ENCODE measurements around the gene ASGR1.

The ASGR1 gene

GRCh38 chr17:7133916-7134315 lies 45.3 kb downstream of the ASGR1 start:
- Histone ChIP-seq H3K4me3 (ENCODE audit: low read length) (no peak overlapping the region), H3K27ac (ENCODE audit: low read length) (no peak overlapping the region), H3K79me2 (ENCODE audit: low read length) (no peaks in the 10 kb centered on the region), H3K9me3 (ENCODE audit: insufficient read depth, low read length) (no peaks in the 10 kb centered on the region), H4K20me1 (ENCODE audit: insufficient read depth, low read length) (no peaks in the 10 kb centered on the region), H3K4me2 (ENCODE audit: low read length) (peak overlapping the region; percentile 55; the same call in 1 of the 2 replicates), H3K27me3 (ENCODE audit: low read depth, low read length) (peaks cover 5% of the 10 kb centered on the region; the same call in 1 of the 2 replicates), H3K36me3 (replicated peaks; ENCODE audit: low read depth, low read length) (no peaks in the 10 kb centered on the region), H3K4me1 (ENCODE audit: low read length) (peaks cover 38% of the 10 kb centered on the region), H3K9ac (ENCODE audit: low read length) (no peak overlapping the region), H2AFZ (ENCODE audit: low read depth, low read length) (no peak overlapping the region)
- no peak for TF ChIP-seq EZH2phosphoT487 (IDR thresholded peaks at IDR 0.05; ENCODE audit: low read depth)
- TF ChIP-seq CTCF (IDR thresholded peaks at IDR 0.05; ENCODE audit: low read depth, low read length), result no peak

DNA sequence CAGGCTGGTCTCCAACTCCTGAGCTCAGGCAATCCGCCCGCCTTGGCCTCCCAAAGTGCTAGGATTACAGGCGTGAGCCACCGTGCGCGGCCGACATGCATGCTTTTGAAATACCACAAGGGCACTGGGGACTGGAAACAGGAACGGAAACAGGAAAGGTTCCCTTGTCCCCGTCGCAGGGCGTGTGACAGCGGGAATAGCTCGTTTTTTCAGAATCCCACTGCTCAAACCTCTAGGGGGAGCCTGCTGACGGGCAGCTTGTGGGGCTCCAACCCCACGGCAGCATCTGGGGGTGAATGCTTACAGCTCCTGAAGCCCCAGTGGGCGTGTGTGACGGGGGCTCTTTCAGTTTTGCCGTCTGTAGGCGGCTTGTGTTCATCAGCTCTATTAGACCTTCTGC lies 45.7 kb downstream of the ASGR1 start:
- Histone ChIP-seq H3K27me3 (ENCODE audit: low read depth, low read length) (peaks cover 5% of the 10 kb centered on the region; the same call in 1 of the 2 replicates), H3K36me3 (replicated peaks; ENCODE audit: low read depth, low read length) (no peaks in the 10 kb centered on the region), H3K79me2 (ENCODE audit: low read length) (no peaks in the 10 kb centered on the region), H4K20me1 (ENCODE audit: insufficient read depth, low read length) (no peaks in the 10 kb centered on the region), H3K9me3 (ENCODE audit: insufficient read depth, low read length) (no peaks in the 10 kb centered on the region), H3K4me3 (ENCODE audit: low read length) (peak overlapping the region; percentile 54), H3K27ac (ENCODE audit: low read length) (no peak overlapping the region), H3K4me1 (ENCODE audit: low read length) (peaks cover 38% of the 10 kb centered on the region), H2AFZ (ENCODE audit: low read depth, low read length) (no peak overlapping the region), H3K4me2 (ENCODE audit: low read length) (peak overlapping the region; percentile 55), H3K9ac (ENCODE audit: low read length) (no peak overlapping the region)
- TF ChIP-seq EZH2phosphoT487 (IDR thresholded peaks at IDR 0.05; ENCODE audit: low read depth) (no peak), CTCF (IDR thresholded peaks at IDR 0.05; ENCODE audit: low read depth, low read length) (peak; percentile 40)

DNA sequence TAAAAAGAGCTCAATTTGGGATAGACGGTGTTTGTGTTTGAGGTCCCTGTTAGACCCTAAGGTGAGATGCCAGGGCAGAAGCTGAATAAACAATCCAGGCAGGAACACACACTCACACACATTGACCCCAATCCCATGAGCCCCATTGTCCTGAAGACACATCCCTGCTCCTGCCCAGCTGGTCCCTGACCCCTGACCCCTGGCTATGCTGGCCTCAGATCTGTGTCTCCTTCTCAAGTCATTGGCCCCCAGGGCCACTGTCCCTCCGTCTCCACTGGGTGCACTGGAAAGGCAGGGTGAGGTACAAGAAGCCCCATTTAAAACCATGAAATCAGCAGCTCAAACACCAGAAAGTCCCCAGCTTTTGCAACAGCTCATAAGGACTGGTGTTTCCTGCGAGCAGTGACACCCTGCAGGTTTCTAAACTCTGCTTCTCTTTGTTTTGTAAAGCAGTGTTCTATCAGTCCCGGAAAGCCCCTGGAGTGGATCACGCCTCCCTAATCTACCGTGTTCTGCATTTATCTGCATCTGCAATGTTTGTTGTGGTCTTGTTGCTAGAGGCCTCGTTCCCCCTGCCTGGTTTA lies 46.6 kb downstream of the ASGR1 start:
- H3K79me2 ChIP-seq (ENCODE audit: low read length), result no peaks in the 10 kb centered on the region
- no peaks in the 10 kb centered on the region for H3K9me3 ChIP-seq (ENCODE audit: insufficient read depth, low read length)
- peak overlapping the region; percentile 26; the same call in 1 of the 2 replicates for H3K9ac ChIP-seq (ENCODE audit: low read length)
- peak overlapping the region; percentile 56 for H3K27ac ChIP-seq (ENCODE audit: low read length)
- TF ChIP-seq EZH2phosphoT487 (IDR thresholded peaks at IDR 0.05; ENCODE audit: low read depth) (no peak), CTCF (IDR thresholded peaks at IDR 0.05; ENCODE audit: low read depth, low read length) (no peak)
- H4K20me1 ChIP-seq (ENCODE audit: insufficient read depth, low read length), result no peaks in the 10 kb centered on the region
- H3K4me1 ChIP-seq (ENCODE audit: low read length), result peaks cover 38% of the 10 kb centered on the region
- no peak overlapping the region for H2AFZ ChIP-seq (ENCODE audit: low read depth, low read length)
- no peaks in the 10 kb centered on the region for H3K36me3 ChIP-seq (replicated peaks; ENCODE audit: low read depth, low read length)
- H3K27me3 ChIP-seq (ENCODE audit: low read depth, low read length), result peaks cover 5% of the 10 kb centered on the region; the same call in 1 of the 2 replicates
- H3K4me3 ChIP-seq (ENCODE audit: low read length), result peak overlapping the region; percentile 20
- peak overlapping the region; percentile 55 for H3K4me2 ChIP-seq (ENCODE audit: low read length)

DNA sequence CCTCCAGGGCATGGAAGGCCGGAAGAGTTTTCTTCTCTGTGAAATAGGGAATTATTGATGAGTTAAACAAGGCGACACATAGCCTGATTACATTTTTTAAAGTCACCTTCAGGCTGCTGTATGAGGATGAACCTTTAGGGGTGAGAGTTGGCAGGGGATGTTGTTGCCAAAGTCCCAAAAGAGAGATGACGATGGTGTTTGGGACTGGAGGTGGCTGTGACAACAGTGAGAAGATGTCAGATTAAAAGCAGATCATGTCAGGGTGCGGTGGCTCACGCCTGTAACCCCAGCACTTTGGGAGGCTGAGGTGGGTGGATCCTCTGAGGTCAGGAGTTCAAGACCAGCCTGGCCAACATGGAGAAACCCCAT lies 47.8 kb downstream of the ASGR1 start:
- Histone ChIP-seq H3K9me3 (ENCODE audit: insufficient read depth, low read length) (no peaks in the 10 kb centered on the region), H3K4me3 (ENCODE audit: low read length) (no peak overlapping the region), H2AFZ (ENCODE audit: low read depth, low read length) (no peak overlapping the region), H3K36me3 (replicated peaks; ENCODE audit: low read depth, low read length) (no peaks in the 10 kb centered on the region), H3K4me1 (ENCODE audit: low read length) (peaks cover 38% of the 10 kb centered on the region), H3K27ac (ENCODE audit: low read length) (peak overlapping the region; percentile 40), H3K79me2 (ENCODE audit: low read length) (no peaks in the 10 kb centered on the region), H3K4me2 (ENCODE audit: low read length) (peak overlapping the region; percentile 57; the same call in 1 of the 2 replicates), H3K27me3 (ENCODE audit: low read depth, low read length) (no peaks in the 10 kb centered on the region), H3K9ac (ENCODE audit: low read length) (no peak overlapping the region), H4K20me1 (ENCODE audit: insufficient read depth, low read length) (no peaks in the 10 kb centered on the region)
- TF ChIP-seq EZH2phosphoT487 (IDR thresholded peaks at IDR 0.05; ENCODE audit: low read depth), result no peak
- no peak for TF ChIP-seq CTCF (IDR thresholded peaks at IDR 0.05; ENCODE audit: low read depth, low read length)
